Stimulated activated CD8-positive, alpha-beta memory T cell treated with anti-CD3 and anti-CD28 coated beads, Interleukin-2, amount 100 ng/mL, for 48 hours (primary cell): Measurements from ENCODE around the gene GNAS.
"Not testable (repeated sequence)": the region's sequence is repeated elsewhere in the genome, so short reads cannot be mapped to it uniquely, and the experiment has no call there.

Experiments
- DNase-seq, 2 donors: peaks; one replicate each; pipeline ENCODE4 v3.0.0-alpha.2; 2020; ENCODE audit warnings: low read depth in 2 of 2

GNAS gene

DNA sequence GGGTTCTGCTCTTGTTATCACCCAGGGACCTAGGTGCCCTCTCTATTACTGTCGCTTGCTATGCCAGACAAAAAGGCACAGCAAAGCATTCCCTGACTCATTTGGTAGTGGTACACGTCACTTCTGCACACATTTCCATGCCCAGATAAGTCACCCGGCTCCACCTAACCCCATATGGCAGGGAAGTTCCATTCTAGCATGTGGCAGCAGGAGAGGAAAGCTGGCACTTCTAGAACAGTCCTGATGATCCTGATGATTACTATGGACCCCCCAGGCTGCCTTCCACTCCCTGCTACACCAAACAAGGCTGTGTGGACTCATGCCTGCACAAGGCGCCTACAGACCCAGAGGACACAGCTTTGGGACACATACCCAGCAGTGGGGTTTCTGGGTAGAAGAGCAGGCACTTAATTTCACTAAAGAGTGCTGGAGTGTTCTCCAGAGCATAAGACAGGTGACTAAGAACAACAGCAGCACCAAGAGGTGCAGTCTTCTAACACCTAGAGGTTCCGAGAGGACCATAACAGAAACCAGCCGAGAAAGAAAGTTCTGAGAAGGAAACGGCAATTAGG, 75.1 kb downstream of the GNAS start:
- no peak for DNase-seq

DNA sequence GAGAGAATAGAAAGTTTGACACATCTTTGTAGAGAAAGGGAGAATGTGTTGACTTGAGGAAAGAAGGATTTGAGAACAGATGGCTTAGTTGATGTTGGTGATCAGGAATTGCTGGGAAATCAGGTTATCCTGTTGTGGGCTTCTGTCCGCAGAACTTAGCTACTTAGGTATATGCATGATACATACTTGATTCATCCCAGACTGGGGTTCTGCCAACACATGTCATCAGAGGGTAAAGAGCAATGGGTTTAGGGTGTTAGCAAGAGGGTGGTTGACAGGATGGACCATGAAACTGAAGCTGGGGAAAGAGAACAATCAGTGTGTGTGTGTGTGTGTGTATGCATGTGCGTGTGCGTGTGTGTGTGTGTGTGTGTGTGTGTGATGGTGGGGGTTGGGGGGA, 78.0 kb downstream of the GNAS start:
- DNase-seq, result no peak

DNA sequence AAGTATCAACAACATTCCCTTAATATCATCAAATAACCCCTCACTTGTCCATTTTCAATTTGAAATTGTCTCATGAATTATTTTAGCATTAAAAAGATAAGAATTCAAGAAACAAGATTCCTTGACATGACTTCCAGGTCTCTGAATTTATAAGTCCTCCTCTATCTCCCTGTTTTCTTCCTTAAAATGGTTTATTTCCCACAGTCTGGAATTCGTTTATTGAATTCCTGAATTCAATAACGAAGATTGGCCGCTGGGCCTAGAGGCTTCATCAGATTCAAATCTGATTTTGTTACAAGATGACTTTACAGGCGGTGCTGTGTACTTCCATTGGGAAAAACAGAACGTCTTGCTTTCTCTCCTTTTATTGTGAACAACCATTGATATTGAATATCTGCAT, 79.7 kb downstream of the GNAS start:
- no peak for DNase-seq

DNA sequence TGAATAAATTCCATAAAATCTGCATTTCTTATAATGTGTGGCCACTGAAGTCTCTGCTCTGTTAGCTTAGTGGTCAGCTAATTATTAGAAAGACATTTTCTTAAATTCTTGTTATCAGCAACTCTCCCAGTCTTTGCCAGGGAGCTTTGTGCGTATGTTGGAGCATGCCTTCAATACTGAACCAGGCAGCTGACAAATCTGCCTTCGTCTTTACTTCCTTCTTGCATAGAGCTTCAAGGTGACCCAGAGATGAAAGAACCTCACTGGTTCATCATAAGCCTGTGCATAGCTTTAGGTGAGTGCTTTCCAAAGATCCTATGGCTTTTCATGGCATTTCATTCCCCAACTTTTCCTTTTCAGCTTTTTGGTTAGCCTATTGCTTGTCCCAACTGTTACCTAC, 85.6 kb downstream of the GNAS start:
- no peak for DNase-seq

DNA sequence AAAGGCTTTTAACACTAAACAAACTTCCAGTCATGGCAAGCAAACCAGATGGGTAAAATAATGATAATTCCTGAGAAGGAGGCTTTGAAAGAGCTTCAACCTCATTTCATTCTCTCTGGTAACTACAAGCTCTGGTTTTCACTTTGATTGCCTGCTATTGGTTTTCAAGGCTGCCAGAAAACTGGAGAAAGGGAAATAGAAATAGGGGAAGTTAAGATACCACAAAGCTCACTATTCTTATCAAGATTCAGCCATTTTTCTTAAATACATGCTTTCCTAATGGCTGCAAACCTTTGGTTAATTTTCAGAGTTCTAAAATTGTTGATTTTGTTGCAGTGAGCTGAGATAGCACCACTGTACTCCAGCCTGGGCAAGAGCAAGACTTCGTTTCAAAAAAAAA, 86.0 kb downstream of the GNAS start:
- DNase-seq, result no peak

DNA sequence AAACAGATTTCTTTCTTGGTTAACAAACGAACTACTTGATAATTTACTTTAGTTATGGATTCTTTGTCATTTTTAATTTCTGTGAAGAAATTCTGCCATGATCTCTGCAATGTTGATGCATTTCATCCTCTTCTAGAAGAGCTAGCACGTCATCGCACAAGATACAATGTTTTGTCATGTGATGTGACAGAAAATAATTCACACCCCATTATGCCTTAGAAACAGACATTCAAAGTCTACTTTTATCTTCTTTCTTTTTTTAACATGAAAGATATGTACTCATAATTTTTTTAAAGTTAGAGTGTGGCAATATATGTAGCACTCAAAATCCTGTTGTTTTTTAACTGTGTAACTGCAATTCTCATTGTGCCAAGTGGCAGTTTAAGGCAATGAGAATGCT, 89.0 kb downstream of the GNAS start:
- DNase-seq, result no peak

DNA sequence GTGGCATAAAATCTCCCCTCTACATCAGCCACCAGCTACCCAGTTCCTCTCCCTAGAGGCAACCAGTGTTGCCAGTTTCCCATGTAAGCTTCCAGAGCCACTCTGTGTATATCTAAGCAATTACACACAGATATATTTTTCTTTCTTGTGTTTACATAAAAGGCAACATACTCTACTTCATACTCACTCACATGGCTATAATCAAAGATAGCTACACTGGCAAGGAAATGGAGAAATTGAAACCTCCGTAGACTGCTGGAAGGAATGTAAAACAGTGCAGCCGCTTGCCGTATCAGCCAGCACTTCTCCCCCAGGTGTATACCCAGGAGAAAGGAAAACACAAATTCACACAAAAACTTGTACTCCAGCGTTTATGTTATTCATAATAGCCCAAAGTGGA, 90.0 kb downstream of the GNAS start:
- no peak for DNase-seq

DNA sequence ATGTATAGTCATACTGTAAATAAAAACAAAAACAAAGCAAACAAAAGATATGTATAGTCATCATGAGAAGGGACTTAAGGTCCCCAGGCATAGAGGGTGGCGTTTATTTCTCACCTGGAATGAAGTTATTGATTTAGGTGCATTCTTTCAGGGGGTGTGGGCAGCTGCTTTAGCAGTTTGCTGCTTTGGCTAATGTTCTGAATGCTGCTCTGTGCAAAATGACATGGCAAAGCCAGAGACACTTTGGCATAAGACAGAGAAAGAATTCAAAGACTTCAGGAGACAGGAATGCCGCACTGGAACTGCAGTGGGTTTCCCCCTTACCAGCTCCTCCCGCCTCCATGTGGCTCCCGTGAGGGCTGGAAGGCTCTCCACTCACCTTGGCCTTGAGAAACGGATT, 92.1 kb downstream of the GNAS start:
- no peak for DNase-seq

DNA sequence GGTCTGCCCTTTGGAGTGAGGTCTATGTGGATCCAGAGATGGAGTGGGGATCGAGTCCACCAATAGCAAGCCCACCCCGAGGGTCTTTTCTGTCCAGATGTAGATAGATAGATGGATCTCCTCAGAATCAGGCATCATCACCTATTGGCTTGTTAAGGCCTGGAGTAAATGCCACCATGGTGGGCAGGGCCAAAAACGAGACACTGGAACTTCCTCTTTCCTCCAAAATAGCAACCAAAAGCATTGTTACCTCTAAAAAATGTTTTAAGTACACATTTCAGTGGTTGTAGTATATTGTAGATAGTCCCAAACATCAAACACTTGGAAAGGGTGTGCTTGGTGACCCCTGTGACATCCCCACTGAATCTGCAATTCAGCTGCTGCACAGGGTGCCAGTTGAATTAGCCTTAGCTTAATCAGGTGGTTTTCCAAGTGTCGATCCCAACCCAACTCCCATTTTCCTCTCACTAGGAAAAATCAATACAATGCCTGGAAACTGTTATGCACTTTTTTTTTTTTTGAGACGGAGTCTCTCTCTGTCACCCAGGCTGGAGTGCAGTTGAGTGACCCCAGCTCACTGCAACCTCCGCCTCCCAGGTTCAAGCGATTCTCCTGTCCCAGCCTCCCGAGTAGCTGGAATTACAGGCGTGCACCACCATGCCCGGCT, 93.6 kb downstream of the GNAS start:
- DNase-seq, result no peak

DNA sequence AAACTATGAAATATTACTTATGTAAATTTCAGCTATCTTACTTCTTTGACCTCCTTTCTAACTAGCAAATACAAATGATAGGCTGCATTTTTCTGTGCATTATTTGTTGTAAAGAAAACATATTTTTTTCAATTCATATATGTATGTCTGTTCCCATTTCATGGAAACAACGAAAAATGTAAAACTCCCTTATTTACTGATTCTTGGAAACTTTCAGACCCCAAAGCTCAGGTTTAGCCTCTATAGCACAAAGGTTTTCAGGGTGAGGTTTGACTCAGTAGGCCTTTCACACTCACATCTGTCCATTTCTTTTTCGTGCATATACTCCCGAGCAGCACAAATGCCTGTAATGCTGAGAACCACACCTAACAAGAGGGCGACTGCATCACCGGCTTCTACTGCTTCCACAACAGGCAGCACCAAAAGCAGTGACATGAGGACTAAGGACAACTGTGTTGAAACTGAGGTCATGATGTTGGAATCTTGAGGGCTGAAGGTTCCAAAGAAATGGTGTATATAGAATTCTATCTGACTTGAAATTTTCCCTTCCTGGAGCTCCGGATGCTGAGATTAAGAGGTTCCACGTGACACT, 95.4 kb downstream of the GNAS start:
- not testable (repeated sequence) for DNase-seq

DNA sequence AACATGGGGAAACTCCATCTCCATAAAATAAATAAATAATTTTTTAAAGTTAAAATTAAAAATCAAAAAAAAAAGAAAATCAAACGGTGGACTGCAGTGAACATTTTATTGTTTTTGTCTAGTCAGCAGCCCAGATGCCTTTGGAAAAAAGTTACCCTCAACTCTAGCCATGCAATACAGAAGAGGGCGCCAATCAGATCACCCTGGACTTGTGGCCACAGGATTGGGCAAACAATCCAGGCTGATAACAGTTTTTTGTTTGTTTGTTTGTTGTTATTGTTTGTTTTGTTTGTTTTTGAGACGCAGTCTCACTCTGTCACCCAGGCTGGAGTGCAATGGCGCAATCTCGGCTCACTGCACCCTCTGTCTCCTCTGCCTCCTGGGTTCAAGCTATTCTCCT, 98.1 kb downstream of the GNAS start:
- no peak for DNase-seq

DNA sequence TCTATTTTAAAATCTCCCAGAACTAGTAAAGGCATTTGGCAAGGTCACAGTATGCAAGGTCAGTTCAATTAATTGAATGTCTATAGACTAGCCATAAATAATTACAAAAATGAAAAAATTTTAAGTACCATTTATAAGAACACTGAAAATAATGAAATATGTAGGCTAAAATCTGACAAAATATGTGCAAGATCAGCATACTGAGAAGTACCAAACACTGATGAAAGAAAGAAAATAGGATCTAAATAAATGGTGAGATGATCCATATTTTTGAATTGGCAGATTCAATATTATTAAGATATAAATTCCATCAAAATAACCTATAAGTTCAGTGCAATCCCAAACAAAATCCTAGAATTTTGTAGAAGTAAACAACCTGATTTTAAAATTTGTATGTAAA, 100.5 kb downstream of the GNAS start:
- DNase-seq, result no peak

DNA sequence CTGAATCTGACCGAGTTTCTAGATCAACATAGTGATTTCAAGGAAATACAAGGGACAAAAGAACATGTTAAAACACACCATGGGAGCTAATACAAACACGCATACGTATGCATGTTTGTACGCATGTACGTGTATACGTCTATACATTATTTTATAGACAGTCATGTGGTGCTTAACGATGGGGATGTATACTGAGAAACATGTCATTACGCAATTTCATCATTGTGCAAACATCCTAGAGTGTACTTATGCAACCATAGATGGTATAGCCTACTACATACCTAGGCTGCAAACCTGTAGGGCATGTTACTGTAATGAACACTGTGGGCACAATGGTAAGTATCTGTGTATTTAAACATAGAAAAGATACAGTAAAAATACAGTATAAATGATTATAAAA, 103.6 kb downstream of the GNAS start:
- no peak for DNase-seq

DNA sequence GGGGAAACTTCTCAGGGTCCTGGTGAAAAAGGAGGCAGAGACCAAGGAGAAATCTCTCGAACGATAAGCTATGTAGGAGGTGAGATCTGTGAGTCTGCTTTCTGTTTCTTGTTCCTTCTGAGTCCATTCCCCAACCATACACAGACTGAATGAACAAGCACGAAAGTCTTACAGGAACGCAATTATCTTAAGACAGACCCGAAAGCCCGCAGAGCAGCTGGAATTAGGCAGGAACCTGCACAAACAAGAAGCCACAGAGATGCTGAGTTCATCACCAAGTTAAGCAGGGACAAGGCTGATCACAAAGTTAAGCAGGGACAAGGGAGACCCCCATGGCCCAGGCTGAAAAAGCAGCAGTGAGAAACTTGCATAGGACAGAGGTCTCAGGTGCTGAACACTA, 107.1 kb downstream of the GNAS start:
- DNase-seq, result no peak
